ENCODE measurements around the gene IL1A.
"Not testable (repeated sequence)": the region's sequence is repeated elsewhere in the genome, so short reads cannot be mapped to it uniquely, and the experiment has no call there.

Gene IL1A

GRCh38 chr2:112784199-112785189 is at the start of gene IL1A:
Gene IL1A (minus strand): TSS chr2:112784493. CDS start chr2:112783770, 723 bp downstream.
- no peak for DNase-seq

DNA sequence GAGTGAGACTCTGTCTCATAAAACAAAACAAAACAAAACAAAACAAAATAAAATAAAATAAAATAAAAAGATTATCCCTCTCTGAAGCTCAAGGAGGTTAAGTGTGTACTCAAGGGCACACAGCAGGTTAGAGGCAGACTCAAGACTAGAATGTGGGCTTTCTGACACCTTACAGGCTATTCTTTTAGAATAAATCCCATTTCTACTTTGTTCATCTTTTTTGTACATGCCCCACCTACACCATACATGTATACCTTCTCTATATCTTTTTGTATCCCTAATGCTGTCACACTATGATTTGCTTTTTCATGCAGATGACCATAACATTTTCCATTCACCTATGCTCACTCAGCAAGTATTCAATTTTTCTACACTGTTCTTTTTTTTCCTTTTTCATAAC is 49.7 kb upstream of the IL1A start:
- DNase-seq = no peak

DNA sequence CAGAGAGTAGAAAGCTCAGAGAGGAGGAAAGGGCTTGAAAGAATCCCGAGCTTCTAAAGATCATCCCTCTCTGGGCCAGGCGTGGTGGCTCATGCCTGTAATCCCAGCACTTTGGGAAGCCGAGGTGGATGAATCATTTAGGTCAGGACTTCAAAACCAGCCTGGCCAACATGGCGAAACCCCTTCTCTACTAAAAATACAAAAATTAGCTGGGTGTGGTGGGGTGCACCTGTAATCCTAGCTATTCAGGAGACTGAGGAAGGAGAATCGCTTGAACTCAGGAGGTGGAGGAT is 49.3 kb upstream of the IL1A start:
- not testable (repeated sequence) for DNase-seq

- DNase-seq = no peak
These were observed 48.7 kb upstream of the IL1A start for GRCh38 chr2:112832841-112833638.

- no peak for DNase-seq
These were observed 47.9 kb upstream of the IL1A start for GRCh38 chr2:112831946-112832840.

- DNase-seq = no peak
These were observed 47.2 kb upstream of the IL1A start for GRCh38 chr2:112831513-112831845.

GRCh38 chr2:112830682-112831512 is 46.6 kb upstream of the IL1A start:
- no peak for DNase-seq

- DNase-seq = no peak
These were observed 45.8 kb upstream of the IL1A start for GRCh38 chr2:112829961-112830681.

- no peak for DNase-seq
These were observed 45.0 kb upstream of the IL1A start for GRCh38 chr2:112829101-112829960.

DNA sequence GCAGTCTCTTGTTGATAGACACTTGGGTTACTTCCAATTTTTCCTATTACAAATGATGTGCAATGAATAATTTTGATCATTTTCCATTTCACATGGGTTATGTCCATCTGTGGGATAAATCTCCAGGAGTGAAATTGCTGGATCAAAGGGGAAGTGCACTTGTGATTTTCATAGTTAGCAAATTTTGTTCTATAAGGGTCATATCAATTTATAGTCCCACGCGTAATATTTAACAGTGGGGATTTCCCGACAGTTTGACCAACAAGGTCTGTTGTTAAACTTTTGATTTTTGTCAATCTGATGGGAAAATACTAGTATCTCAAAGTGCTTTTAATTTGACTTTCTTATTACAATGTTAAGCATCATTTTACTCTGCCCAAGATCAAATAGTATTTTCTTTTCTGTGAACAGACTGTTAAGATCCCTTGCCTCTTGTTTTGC is 44.0 kb upstream of the IL1A start:
- no peak for DNase-seq

- no peak for DNase-seq
These were observed 43.4 kb upstream of the IL1A start for GRCh38 chr2:112827604-112828185.

DNA sequence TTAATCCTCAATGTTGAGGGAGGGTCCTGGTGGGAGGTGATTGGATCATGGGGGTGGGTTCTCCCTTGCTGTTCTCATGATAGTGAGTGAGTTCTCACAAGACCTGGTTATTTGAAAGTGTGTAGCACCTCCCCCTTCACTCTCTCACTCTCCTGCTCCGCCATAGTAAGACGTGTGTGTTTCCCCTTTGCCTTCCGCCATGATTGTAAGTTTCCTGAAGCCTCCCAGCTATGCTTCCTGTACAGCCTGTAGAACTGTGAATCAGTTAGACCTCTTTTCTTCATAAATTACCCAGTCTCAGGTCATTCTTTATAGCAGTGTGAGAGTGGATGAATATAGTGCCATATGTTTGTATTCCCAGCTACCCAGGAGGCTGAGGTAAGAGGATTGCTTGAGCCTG is 42.7 kb upstream of the IL1A start:
- no peak for DNase-seq

DNA sequence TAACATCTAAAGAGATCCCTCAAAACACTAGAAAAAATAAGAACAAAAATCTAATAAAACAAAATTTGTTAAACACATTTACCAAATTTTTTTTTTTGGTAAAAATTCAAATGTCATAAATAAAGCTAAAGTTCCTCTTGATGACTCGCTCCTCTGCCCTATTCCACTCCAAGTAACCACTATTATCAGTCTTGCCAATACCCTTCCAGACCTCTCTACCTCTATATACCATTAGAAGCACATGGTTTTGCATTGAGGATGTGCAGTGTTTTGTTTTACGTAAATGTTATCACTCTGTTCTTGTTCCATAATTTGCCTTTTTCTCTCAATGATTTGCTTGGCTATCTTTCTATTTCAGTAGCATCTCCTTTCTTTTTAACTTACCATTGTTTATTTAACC is 41.4 kb upstream of the IL1A start:
- DNase-seq = no peak

DNA sequence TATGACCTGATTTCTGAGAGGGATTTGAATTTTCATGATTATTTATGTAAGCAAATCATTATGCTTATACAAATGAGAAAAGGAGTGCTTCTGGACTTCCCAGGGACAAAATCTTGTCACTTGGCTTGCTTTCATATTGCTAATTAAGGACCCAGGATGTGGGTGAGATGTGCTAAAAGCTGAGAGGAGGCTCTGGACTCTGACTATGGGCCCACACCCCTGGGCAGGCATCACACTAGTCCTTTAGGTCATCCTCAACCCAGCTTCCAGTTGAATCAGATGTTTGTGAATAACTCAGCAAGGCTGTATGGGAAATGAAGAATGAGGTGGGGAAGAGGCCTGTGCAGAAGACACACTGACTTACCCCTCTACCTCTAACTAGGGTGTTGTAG is 40.4 kb upstream of the IL1A start:
- DNase-seq = no peak

DNA sequence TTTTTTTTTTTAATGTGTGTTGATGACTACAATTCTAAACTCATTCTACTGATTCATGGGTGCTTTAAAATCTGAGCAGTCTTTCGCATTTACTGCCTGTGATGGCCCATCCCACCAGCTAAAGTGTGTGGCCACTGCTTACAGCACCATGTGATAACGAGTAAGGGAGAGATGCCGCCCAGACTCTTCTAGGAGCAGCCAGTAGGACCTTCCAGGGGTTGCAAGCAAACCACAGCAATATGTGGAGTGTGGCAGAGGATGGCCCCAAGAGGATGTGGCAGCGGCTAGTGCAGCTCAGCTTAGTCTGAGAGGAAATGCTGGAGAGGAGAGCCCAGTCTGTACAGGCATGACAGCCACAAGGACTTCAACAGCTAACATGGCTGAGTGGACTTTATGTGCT is 37.4 kb upstream of the IL1A start:
- no peak for DNase-seq

DNA sequence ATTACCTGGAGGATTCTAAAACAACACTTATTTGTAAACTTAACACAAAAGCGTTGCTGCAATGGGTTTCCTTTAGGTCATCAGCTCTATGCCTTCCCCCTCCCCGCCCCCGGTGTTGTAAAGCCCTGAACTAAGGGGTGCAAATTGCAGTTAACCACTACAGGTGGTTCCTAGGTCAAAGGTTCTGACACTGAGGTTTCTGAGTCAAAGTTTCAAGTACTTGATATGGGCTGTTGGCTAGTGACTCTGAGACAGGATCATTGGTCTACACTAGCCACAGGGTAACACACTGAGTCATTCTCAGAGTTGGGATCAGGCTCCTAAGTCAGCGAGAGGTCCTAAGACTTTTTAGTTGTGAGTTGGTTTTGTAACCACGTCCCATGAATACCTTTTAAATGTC is 36.8 kb upstream of the IL1A start:
- DNase-seq = no peak

DNA sequence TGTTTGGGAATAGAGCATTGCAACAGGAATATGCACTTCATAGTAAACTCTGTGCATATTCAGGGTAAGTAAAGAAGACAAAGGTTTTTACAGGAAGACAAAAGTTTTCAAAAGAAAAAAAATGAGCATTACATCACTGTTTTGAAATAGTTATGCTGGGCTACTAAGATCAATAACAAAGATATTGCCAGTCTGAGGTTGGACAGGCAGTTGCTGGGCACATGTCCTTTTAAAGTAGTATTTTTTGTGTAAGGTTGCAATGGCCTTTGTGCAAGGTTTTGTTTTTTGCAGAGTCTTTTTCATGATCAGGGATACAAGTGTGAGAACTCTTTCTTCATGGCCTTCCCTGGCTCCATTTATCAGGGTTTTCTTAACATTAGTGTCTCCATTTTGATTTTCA is 36.0 kb upstream of the IL1A start:
- no peak for DNase-seq

DNA sequence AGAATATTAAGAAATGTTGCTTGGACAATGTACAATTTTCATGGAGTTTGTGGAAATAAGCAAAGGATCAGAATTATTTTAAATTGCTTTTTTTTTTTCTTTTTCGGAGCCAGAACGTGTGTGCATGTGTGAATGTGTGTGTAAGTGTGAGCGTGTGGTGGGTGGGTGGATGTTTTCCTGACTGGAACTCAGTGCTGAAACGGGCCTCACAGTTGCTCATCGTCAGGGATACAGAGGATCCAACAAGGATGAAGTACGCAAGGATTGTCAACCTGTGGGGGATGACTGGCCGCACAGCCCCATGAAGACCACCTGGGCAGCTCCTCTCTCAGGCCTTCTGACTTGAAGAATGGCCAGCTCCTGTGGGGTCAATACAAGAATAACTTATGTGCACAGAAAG is 34.8 kb upstream of the IL1A start:
- no peak for DNase-seq

- DNase-seq = no peak
These were observed 34.0 kb upstream of the IL1A start for GRCh38 chr2:112818094-112818902.
